Kidney capillary endothelial cell (primary cell): ENCODE results near the gene PRKAG1.

Experiments used
- DNase-seq: peaks from one replicate; pipeline ENCODE4 v3.0.0-alpha.2; 2018; ENCODE audit warnings: low spot score

PRKAG1 gene

DNA sequence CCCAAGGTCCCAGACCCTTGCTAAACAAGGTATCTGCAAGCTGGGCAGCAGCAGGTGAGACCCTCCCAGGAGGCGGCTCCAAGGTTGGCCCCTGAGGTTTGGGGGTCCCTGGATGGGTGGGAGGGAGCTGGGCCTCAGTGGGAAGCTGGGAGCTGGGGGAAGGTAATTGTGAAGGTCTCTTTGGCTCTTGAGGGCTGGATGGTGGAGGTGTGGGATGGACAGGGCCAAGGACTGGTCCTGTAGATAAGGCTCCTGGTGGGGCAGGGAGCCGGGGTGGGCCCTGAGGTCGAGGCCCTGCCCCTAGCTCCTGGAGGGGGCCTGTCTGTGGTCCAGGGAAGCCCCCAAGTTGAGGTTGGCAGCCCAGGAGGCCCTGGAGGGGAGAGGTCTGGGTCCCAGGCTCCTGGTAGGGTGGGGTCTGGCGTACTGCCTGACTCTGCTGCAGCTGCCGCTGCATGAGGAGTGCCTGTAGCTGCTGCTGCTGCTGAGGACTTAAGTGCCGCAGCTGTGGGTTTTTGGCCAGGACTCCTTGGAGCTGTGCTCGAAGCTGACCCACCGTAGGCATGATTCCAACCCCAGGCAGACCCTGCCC is 13.1 kb upstream of the PRKAG1 start:
- DNase-seq: no peak

GRCh38 chr12:49030714-49031572 is 12.4 kb upstream of the PRKAG1 start:
- DNase-seq: no peak

DNA sequence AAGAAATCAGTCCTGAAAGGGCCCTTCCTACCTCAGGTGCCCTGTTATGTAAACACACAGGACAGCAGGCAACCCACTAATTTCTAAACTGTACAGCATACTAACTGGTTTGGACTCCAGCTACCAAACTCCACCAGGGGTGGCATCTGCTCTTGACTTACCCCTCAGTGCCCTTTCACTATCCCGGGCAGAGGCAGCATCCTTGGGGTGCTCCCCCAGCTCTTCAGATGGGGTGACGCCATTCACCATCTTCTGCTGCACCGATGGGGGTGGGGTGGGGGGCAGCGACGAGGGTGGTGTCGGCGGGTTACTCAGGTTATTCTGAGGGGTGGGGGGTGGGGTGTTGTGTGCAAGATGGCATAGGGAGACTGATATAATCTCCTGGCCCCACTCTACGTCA is 11.5 kb upstream of the PRKAG1 start:
- DNase-seq: no peak

DNA sequence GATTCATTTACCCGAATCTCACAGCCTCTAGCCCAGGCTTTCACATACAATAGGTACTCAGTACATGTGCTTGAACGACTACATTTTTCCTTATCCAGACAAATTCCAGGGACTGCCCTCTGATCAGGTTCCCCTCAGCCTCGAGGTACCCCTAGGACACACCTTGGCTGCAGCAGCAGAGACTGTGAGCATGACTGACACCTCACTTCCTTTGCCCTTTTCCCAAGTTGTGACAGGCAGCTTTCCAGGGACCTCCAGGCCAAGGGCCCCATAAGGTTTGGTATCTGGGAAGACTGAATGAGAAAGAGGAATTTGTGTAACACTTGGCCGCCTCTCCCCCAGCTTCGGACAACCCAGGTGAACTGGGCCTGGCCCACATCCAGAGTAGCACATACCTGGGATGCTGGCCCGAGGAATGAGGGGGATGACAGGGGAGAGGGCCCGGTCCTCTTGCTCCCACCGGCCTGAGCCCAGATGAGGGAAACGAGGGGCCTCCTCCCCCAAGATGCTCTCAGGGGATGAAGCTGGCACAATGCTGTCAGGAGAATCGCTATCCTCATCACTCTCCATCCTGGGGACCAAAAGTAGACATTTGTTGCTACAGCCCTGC is 10.2 kb upstream of the PRKAG1 start:
- no peak for DNase-seq

DNA sequence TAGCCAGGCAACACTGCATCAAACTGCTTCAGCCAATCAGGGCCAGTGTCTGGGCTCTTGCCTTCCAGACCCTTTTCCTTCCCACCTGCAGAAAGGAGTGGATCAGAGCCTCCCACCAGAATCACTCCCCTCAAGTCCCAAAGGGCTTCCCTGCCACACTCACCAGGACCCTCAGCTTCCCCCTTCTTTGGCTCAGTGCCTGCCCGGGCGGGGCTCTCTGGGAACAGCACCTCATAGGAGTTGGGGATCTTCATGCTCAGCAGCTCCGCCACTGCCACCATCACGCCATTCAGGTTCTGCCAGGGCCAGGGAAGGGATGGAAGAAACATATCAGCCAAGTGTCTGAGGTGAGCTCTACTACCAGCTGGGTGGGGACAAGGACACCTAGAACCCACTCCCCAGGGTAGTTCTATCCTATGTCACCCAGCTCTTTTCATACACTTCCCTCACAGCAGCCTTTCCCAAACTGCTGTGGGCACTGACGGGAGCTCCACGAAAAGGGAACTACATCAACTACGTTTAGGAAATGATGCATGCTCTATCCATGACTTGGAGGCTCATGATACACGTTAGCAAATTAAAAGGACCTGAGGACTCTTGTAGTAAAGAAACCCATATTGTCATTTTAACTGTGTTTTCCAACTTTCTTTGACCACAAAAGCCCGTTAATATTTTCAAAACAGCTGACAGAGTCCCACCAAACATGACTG is 9.4 kb upstream of the PRKAG1 start:
- no peak for DNase-seq

DNA sequence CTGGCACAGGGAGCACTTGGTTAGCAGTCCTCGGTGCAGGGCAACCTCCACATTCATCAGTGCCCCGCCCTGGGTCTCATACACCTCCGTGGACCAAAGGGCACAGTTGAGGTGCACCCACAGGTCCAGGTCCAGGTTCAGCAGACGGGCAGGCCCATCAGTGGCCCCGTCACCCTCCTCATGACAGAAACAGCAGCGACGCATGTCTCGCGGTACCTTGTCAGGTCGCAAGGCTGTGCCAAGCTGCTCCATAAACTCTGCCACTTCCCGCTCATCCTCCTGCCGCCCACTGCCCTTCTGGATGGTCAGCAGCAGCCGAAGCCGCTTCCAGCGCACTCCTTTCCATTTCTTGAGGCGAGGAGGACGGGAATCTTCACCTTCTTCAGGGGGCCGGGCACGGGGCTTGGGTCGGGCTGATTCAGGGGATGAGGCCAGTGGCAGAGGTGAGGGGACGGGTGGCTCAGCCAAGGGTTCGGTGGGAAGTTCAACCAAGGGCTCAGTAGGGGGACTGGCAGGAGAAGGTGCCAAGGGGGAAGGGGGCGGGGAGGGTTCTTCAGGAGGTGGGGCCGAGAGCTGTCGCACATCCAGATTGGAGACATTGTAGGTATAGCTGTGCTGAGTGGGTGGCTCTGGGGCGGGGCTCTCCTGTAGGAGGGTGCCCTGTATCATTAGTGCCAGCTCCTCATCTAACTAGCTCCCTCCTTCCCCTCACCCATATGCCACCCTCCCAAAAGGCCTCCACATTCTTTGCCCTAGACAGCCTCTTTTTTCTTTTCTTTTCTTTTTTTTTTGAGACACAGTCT is 8.3 kb upstream of the PRKAG1 start:
- DNase-seq: no peak

- no peak for DNase-seq
Observed at GRCh38 chr12:49026101-49026500, 7.5 kb upstream of the PRKAG1 start.

DNA sequence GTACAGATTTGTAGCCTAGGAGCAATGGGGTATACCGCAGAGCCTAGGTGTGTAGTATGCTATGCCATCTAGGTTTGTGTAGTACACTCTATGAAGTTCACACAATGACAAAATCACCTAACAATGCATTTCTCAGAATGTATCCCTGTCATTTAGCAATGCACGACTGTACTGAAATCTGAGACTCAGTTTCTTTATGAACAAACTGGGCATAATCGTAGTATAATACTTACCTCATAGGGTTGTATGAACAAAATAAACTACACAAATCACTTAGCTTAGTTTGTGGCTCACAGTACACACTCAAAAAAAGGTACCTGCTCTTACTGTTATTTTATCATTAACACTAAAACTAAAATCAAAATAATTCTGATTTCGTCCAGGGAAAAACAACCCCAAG is 6.9 kb upstream of the PRKAG1 start:
- no peak for DNase-seq

GRCh38 chr12:49024543-49024942 is 6.0 kb upstream of the PRKAG1 start:
- DNase-seq: no peak

GRCh38 chr12:49023812-49024211 is 5.2 kb upstream of the PRKAG1 start:
- no peak for DNase-seq

DNA sequence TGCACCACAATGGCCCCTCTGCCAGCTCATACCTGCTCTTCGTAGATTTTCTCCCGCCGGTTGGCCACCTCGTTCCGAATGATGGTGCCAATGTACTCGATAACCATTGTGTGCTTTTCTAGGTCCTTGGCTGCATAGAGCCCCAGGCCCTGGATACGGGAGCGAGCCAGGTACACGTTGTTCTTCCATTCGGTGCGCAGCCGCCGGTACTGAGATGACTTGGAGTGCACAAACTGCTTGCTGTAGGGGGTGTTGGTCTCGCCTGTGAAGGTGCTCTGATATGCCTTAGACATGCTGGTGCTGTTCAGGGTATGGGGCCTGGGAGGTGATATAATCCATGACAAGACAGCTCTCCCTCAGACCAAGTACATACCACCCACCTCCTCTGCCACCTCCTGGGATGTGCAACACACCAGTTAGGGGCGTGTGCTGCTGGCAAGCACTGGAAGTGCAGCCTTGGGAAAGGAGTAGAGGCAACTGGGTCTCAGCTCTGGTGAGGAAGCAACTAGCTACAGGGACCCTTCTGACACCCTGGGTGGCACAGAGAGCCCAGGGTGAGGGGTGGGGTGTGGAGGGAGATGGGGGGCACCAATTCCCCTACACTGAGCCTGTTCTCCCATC is 4.1 kb upstream of the PRKAG1 start:
- no peak for DNase-seq

DNA sequence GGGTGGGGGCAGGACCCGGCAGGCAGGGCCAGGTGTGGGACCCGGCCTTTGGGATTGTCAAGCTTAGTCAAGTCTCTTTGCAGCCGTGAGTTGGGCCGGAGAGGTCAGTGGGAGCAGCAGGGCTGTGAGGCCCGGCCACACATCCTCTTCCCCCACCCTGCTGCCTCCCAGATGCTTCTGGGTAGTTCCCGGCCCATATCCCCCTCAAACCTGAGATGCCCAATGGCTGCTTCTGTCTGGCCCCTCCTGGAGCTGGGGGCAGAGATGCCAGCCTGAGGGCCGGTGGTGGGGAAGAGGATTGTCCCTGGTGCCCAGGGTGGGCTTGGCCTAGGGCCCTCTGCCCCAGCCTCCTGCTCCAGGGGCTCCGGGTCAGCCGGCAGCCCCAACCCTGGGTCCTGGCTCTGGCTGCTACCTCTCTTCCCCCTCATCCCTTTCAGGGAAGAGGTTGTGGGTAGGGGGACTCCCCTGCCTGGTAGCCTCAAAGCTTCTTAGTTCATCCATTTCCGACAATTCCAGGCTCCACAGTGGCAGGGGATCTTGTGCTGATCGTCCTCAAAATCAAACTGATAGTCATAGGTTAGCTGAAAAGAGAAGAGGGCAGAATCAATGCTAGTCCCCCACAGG is 2.8 kb upstream of the PRKAG1 start:
- no peak for DNase-seq

DNA sequence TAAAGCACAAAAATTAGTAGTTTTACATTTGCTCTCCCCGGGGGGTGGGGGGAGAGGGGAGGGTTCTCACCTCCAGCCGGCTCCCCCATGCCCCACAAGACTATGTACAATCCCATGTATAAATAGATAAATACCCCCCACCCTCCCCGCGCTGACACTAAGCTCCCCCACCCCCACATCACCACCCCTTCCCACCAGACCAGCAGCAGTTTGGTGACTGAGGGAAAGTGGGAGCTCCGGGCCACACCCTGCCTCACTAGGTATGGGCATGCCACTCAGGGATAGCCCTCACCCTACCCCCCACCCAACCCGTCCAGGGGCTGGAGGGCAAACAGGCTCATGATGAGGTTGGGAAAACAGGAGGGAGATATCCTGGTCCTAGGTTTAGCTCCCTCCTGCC is 1.9 kb upstream of the PRKAG1 start:
- no peak for DNase-seq

GRCh38 chr12:49019443-49020324 is 1.1 kb upstream of the PRKAG1 start:
- DNase-seq: no peak

GRCh38 chr12:49019120-49019430 is 499 bp upstream of the PRKAG1 start:
- DNase-seq: no peak

- DNase-seq: no peak
Observed at GRCh38 chr12:49017891-49018260, 700 bp downstream of the PRKAG1 start.

DNA sequence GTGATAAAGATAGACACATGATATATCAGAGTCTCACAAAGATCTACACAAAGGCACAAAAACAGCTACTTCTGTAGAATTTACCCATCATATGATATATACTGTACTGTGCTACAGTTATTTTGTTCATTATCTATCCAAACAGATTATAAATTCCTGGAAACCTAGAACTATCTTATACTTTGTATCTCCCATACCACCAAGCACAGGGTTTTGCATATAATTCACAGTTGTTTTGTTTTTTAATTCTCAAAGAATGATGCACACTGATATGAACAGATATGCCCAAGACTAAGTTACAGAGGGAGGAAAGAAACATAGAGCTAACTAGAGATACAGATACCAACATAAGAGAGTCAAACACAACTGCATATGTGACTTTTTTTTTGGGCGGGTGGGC is 3.4 kb downstream of the PRKAG1 start:
- no peak for DNase-seq

DNA sequence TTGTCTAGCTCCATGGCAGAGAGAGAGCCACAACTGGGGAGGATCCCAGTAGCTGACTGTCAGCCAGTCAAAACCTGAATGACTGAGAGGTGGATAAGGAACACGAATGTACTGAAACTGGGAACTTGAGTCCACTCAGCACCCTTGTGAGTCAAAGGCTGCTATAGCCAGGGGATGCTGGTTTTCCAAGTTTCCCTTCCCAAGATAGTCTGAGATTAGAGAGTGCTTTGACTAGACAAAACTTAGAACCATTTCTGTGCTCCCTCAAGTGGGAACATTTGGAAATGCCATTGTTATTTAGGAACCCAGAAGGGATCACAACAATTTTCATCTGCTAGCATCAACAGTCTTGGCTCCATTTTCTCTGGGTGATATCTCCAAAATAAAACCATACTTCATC is 4.0 kb downstream of the PRKAG1 start:
- no peak for DNase-seq

DNA sequence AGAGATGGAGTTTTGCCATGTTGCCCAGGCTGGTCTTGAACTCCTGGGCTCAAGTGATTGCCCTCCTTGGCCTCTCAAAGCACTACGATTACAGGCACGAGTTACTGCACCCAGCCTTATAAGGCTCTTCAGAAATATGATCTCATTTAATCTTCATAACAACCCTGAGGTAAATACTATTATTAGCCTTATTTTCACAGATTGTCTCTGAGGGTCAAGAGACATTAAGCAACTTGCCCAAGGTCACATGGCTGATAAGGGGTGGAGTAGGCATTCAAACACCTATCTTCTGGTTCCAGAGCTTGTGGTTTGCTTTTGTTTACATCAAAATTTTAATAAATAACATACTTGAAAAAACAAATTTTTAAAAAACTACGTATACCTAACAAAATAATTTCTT is 5.1 kb downstream of the PRKAG1 start:
- no peak for DNase-seq

DNA sequence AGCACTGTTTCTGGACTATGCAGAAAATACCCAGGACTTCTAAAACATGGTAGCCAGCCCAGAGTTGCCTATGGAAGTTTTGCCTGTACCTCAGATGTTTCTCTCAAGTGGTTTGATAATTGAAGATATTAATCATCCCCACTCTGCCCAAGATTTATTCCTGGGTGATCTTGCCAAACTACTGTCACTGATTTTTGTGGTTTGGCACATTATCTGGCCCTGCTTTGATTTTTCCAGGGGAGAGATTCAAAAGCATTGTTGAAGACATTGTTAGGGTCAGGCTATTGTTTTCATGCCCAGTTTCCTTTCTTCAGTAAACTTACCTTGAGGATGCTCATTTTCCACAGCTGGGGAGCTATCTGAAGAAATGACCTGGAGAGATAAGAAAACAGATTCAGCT is 5.8 kb downstream of the PRKAG1 start:
- no peak for DNase-seq
